Measurements from ENCODE around the gene GTF2F1. TPM values are rescaled to one million over a fixed set of nuclear protein-coding genes. Genes with fewer than 3 reads are reported as not detected.

The GTF2F1 gene
- total and polyA plus RNA-seq, 4 donors: 7.4 to 24.4 (median 16.8) TPM

DNA sequence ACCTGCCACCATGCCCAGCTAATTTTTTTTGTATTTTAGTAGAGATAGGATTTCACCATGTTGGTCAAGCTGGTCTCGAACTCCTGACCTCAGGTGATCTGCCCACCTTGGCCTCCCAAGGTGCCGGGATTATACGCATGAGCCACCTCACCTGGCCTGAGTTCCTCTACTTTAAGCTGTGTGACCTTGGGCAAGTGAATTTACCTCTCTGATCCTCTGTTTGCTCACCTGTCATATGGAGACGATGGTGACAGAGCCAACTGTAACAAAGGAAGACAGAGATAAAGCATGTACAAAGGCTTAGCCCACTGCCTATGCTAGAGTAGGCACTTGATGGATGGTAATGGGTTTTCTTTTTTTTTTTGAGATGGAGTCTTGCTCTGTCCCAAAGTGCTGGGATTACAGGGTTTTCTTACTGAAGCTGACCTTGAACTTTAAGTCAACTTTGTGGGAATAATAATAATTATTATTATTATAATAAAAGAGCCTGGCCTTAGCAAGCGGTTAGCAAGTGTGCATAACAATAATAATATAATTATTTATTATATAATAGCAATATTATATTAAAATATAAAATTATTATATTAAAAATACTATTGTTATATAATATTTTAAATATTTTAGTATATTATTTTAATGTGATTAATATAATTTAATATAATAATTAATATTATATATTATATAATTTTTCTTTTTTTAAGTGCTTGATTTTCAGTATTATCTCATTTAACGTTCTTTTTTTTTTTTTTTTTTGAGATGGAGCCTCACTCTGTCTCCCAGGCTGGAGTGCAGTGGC, 58.3 kb downstream of the GTF2F1 start:
- no peak overlapping the region for H3K27ac ChIP-seq (ENCODE audit: low read depth in 1 of 2, low read length in 2 of 2)
- no peak overlapping the region for H3K4me3 ChIP-seq (ENCODE audit: low read depth in 1 of 3, low read length in 3 of 3)
- 90% methylated on average over 6 of the region's 6 CpGs for WGBS
- no peaks in the 10 kb centered on the region for H3K4me1 ChIP-seq (ENCODE audit: control insufficient read depth in 4 of 4, insufficient read depth in 4 of 4, low read length in 3 of 4)
- no peaks in the 10 kb centered on the region for H3K9me3 ChIP-seq (ENCODE audit: control insufficient read depth in 4 of 4, low read length in 3 of 4)
- no peak for DNase-seq (ENCODE audit: low spot score)
- H3K27me3 ChIP-seq (ENCODE audit: control insufficient read depth in 4 of 4, insufficient read depth in 4 of 4, low read length in 3 of 4): no peaks in the 10 kb centered on the region
- TF ChIP-seq GABPA (IDR thresholded peaks at IDR 0.05 in 1 of 2, conservative IDR thresholded peaks at IDR 0.05 in 1 of 2) (no peak), ZBTB33 (IDR thresholded peaks at IDR 0.05) (no peak), TAF1 (conservative IDR thresholded peaks at IDR 0.05) (no peak)
- no peaks in the 10 kb centered on the region for H3K36me3 ChIP-seq (ENCODE audit: control insufficient read depth in 4 of 4, insufficient read depth in 3 of 4, low read depth in 1 of 4, low read length in 3 of 4)
- no peak overlapping the region for H3K9ac ChIP-seq (ENCODE audit: low read depth in 1 of 2, low read length in 2 of 2)

DNA sequence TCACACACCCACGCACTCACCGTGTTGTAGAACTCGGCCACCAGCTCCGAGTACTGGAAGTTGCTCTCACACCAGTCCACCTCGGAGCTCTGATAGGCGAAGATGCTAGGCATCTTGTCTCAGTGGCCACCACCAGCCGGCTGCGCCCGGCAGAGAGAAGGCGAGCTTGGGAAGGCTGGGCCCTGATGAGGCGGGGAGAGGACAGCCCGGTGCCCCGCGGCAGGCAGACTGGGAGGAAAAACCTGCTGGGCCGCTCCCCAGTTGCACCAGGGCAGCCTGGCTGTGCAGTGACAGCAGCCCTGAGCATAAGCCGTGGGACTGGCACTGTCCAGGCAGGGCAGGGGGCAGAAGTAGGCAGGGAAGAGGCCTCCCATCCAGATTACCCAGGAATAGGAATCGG, 59.5 kb downstream of the GTF2F1 start, which contains the start of gene ACER1:
Gene ACER1 (minus strand): TSS at position 174 of the 400 bp plus-strand sequence. CDS start 61 bp downstream, at position 113.
- no peak for DNase-seq (ENCODE audit: low spot score)
- H3K27me3 ChIP-seq (ENCODE audit: control insufficient read depth in 4 of 4, insufficient read depth in 4 of 4, low read length in 3 of 4): no peaks in the 10 kb centered on the region
- H3K4me1 ChIP-seq (ENCODE audit: control insufficient read depth in 4 of 4, insufficient read depth in 4 of 4, low read length in 3 of 4): no peaks in the 10 kb centered on the region
- no peak for TF ChIP-seq REST (IDR thresholded peaks at IDR 0.05)
- no peak for TF ChIP-seq GABPA (IDR thresholded peaks at IDR 0.05 in 1 of 2, conservative IDR thresholded peaks at IDR 0.05 in 1 of 2)
- no peak for TF ChIP-seq MAX (IDR thresholded peaks at IDR 0.05)
- TF ChIP-seq HNF4A (conservative IDR thresholded peaks at IDR 0.05): no peak
- TF ChIP-seq, protein P1, sequence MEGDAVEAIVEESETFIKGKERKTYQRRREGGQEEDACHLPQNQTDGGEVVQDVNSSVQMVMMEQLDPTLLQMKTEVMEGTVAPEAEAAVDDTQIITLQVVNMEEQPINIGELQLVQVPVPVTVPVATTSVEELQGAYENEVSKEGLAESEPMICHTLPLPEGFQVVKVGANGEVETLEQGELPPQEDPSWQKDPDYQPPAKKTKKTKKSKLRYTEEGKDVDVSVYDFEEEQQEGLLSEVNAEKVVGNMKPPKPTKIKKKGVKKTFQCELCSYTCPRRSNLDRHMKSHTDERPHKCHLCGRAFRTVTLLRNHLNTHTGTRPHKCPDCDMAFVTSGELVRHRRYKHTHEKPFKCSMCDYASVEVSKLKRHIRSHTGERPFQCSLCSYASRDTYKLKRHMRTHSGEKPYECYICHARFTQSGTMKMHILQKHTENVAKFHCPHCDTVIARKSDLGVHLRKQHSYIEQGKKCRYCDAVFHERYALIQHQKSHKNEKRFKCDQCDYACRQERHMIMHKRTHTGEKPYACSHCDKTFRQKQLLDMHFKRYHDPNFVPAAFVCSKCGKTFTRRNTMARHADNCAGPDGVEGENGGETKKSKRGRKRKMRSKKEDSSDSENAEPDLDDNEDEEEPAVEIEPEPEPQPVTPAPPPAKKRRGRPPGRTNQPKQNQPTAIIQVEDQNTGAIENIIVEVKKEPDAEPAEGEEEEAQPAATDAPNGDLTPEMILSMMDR (IDR thresholded peaks at IDR 0.05; ENCODE audit: low read depth, low read length, missing input control): no peak
- no peak for TF ChIP-seq HNF4G (IDR thresholded peaks at IDR 0.05)
- TF ChIP-seq FOXA1 (IDR thresholded peaks at IDR 0.05): no peak
- no peak for TF ChIP-seq NR2F2 (IDR thresholded peaks at IDR 0.05)
- TF ChIP-seq TAF1 (conservative IDR thresholded peaks at IDR 0.05): no peak
- no peak for TF ChIP-seq YY1 (IDR thresholded peaks at IDR 0.05)
- no peak for TF ChIP-seq JUND (IDR thresholded peaks at IDR 0.05)
- no peak for TF ChIP-seq SP1 (IDR thresholded peaks at IDR 0.05)
- no peak for TF ChIP-seq ZBTB33 (IDR thresholded peaks at IDR 0.05)
- 81% methylated on average over 17 of the region's 17 CpGs for WGBS
- H3K9me3 ChIP-seq (ENCODE audit: control insufficient read depth in 4 of 4, low read length in 3 of 4): no peaks in the 10 kb centered on the region
- H3K36me3 ChIP-seq (ENCODE audit: control insufficient read depth in 4 of 4, insufficient read depth in 3 of 4, low read depth in 1 of 4, low read length in 3 of 4): no peaks in the 10 kb centered on the region
- H3K9ac ChIP-seq (ENCODE audit: low read depth in 1 of 2, low read length in 2 of 2): no peak within 1 kb of the TSS
- no peak within 1 kb of the TSS for H3K4me3 ChIP-seq (ENCODE audit: low read depth in 1 of 3, low read length in 3 of 3)
- H3K27ac ChIP-seq (ENCODE audit: low read depth in 1 of 2, low read length in 2 of 2): no peak within 1 kb of the TSS

Measured in liver (tissue), 9 donors.